HepG2 (cell line): ENCODE measurements around the gene PLXNA4.

Experiments used
- CTCF ChIP-seq: sonication (generic); formaldehyde crosslinking; IDR thresholded peaks from 2 replicates; pipeline ENCODE4 v1.5.0; 2020; ENCODE audit warnings: mild to moderate bottlenecking, missing genetic modification reagents, moderate library complexity
- EZH2 ChIP-seq: conservative IDR thresholded peaks from 2 replicates; pipeline ENCODE4 v1.6.1; 2012; ENCODE audit warnings: mild to moderate bottlenecking, low read depth, low read length, moderate library complexity
- FOXM1 ChIP-seq: sonication (generic); formaldehyde crosslinking; IDR thresholded peaks from 2 replicates; pipeline ENCODE4 v1.5.0; 2020; ENCODE audit warnings: missing genetic modification reagents
- MTA3 ChIP-seq: sonication (generic); formaldehyde crosslinking; IDR thresholded peaks from 2 replicates; pipeline ENCODE4 v1.4.0; 2020; ENCODE audit warnings: missing genetic modification reagents
- NFKB2 ChIP-seq: sonication (generic); formaldehyde crosslinking; IDR thresholded peaks from 2 replicates; pipeline ENCODE4 v1.4.0; 2020; ENCODE audit warnings: missing genetic modification reagents, borderline replicate concordance
- PCBP2 ChIP-seq: fragments of 200-400 bp; formaldehyde crosslinking; optimal IDR thresholded peaks from 2 replicates; pipeline ENCODE3; 2018; ENCODE audit warnings: low read length, low read depth; ENCODE audit not compliant: poor library complexity, severe bottlenecking
- PLSCR1 ChIP-seq: sonication (generic); formaldehyde crosslinking; IDR thresholded peaks from 2 replicates; pipeline ENCODE4 v1.5.0; 2020; ENCODE audit warnings: missing genetic modification reagents, mild to moderate bottlenecking, borderline replicate concordance
- POLR2A ChIP-seq, 2 experiments: IDR thresholded peaks; 2 replicates each; pipeline ENCODE4 v1.6.1; 2011; ENCODE audit warnings: low read depth in 2 of 2, low read length in 2 of 2, mild to moderate bottlenecking in 1 of 2, moderate library complexity in 1 of 2; ENCODE audit not compliant: insufficient read depth in 1 of 2
- RBM22 ChIP-seq: fragments of 200-400 bp; formaldehyde crosslinking; optimal IDR thresholded peaks from 2 replicates; pipeline ENCODE3; 2017; ENCODE audit warnings: mild to moderate bottlenecking, low read length, moderate library complexity
- REST ChIP-seq, 2 experiments: IDR thresholded peaks; 2 replicates each; pipeline ENCODE4 v1.6.1; 2011 to 2012; ENCODE audit warnings: low read length in 2 of 2, borderline replicate concordance in 1 of 2, low read depth in 1 of 2, mild to moderate bottlenecking in 1 of 2, moderate library complexity in 1 of 2
- RFX3 ChIP-seq: IDR thresholded peaks from 2 replicates; pipeline ENCODE4 v1.6.1; 2016; ENCODE audit warnings: missing biosample characterization, missing genetic modification reagents
- TCF7 ChIP-seq: sonication (generic); IDR thresholded peaks from 2 replicates; pipeline ENCODE4 v1.6.1; 2016; ENCODE audit warnings: antibody characterized with exemption, low read depth
- ZNF180 ChIP-seq: sonication (generic); formaldehyde crosslinking; IDR thresholded peaks from 2 replicates; pipeline ENCODE4 v1.4.0; 2020; ENCODE audit warnings: low read depth, missing genetic modification reagents, borderline replicate concordance

- TF ChIP-seq CTCF (CRISPR knock-in tag) = no peak
- TF ChIP-seq FOXM1 = no peak
- TF ChIP-seq RFX3 (CRISPR knock-in tag) = no peak
- TF ChIP-seq MTA3 = no peak
- no peak for TF ChIP-seq POLR2A (IDR thresholded peaks at IDR 0.05; ENCODE audit: insufficient read depth in 1 of 2, low read depth in 2 of 2, low read length in 2 of 2)
- TF ChIP-seq PCBP2 = no peak
- TF ChIP-seq PLSCR1 (CRISPR knock-in tag) = no peak
- TF ChIP-seq EZH2 = no peak
- no peak for TF ChIP-seq RBM22
- no peak for TF ChIP-seq REST (IDR thresholded peaks at IDR 0.05; ENCODE audit: borderline replicate concordance in 1 of 2, low read depth in 1 of 2, low read length in 2 of 2)
- no peak for TF ChIP-seq TCF7
- no peak for TF ChIP-seq ZNF180 (CRISPR knock-in tag)
- TF ChIP-seq NFKB2 (CRISPR knock-in tag) = no peak
Observed at GRCh38 chr7:132078891-132079735, 497.2 kb downstream of the PLXNA4 start.
